Stimulated activated naive CD8-positive, alpha-beta T cell treated with anti-CD3 and anti-CD28 coated beads, Interleukin-15, amount 100 ng/mL, for 72 hours (primary cell): Measurements from ENCODE around the gene SKIC2.
A peak's percentile ranks its signal among the peaks of the same experiment; 100 is the strongest.
"Not testable (repeated sequence)": the region's sequence is repeated elsewhere in the genome, so short reads cannot be mapped to it uniquely, and the experiment has no call there.

Experiments used
- ATAC-seq: fragments of 150-1000 bp; cut with Tn5 transposase; 2 replicates; pipeline ENCODE4 v1.10.0; 2021; ENCODE audit warnings: mild to moderate bottlenecking, moderate library complexity
- DNase-seq, 2 donors: peaks; one replicate each; pipeline ENCODE4 v3.0.0; 2021 to 2022
- H3K27ac Mint-ChIP-seq, 2 donors: one replicate each; pipeline ENCODE4 v1.8.0; 2022; ENCODE audit warnings: mild to moderate bottlenecking in 2 of 2, mixed read lengths in 2 of 2, moderate library complexity in 2 of 2
- H3K27me3 Mint-ChIP-seq: one replicate; pipeline ENCODE4 v1.8.0; 2022; ENCODE audit warnings: mixed read lengths
- H3K4me1 Mint-ChIP-seq: one replicate; pipeline ENCODE4 v1.8.0; 2022; ENCODE audit warnings: mild to moderate bottlenecking, mixed read lengths
- H3K4me3 Mint-ChIP-seq, 2 donors: one replicate each; pipeline ENCODE4 v1.8.0; 2022; ENCODE audit warnings: mild to moderate bottlenecking in 2 of 2, mixed read lengths in 2 of 2, moderate library complexity in 1 of 2
- H3K9me3 Mint-ChIP-seq, 2 donors: one replicate each; pipeline ENCODE4 v1.8.0; 2022; ENCODE audit warnings: mixed read lengths in 2 of 2

SKIC2 gene

DNA sequence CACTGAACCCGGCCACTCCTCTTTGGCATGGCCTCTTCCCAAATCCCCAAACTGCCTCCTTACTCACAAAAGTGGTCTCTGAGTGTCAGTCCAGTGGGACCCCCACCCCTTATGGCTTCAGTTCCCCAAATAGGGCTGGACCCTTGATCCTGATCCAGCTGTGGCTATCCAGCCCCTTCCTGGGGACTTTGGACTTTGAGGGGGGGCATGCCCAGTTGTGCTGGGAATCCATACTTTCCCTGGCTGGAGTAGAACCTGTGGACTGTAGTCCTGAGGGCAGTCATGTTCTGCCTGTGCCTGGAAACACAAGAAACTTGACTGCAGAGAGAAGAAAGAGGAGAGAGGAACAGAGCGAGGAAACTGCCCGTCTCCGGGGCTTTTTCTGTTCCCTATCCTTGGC, 45.4 kb downstream of the SKIC2 start:
- not testable (repeated sequence) for ATAC-seq, H3K9me3 Mint-ChIP-seq, H3K4me3 Mint-ChIP-seq, H3K27ac Mint-ChIP-seq, H3K27me3 Mint-ChIP-seq, DNase-seq
- H3K4me1 Mint-ChIP-seq, result peaks cover 11% of the 10 kb centered on the region

DNA sequence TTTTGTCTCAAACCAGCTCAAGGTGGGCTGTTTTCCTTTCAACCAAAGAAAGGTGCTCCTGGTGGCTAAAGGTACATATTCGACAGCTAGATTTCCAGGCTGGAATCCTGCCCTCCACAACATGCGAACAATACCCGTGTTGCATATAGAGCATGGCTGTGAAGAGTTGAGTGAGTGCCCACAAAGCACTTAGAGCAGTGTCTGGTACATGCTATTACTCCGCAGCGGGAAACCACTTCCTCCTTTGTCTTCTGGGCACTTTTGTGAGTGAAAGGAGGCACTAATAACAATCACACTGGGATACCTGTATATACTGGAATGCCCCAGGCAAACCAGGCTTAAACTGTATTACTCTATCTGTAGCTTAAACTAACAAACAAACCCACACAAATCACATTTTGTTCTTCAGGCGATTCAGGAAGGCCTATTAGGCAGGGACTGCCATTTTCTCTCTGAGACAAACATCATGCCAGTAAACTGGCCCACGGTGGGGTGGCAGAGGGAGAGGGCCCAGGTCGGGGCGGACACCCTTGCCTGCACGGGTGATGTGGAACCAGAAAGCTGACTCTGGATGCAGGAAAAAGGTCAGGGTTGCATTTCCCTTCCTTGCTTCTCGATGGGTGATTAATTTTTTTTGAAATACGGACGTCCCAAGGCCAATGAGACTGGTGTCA, 46.0 kb downstream of the SKIC2 start:
- Mint-ChIP-seq H3K4me1 (peaks cover 11% of the 10 kb centered on the region), H3K27ac (peak overlapping the region in 1 of 2 donors; percentile 33)
- H3K9me3 Mint-ChIP-seq, H3K27me3 Mint-ChIP-seq, DNase-seq, H3K4me3 Mint-ChIP-seq: not testable (repeated sequence)
- peak; percentile 87 for ATAC-seq

DNA sequence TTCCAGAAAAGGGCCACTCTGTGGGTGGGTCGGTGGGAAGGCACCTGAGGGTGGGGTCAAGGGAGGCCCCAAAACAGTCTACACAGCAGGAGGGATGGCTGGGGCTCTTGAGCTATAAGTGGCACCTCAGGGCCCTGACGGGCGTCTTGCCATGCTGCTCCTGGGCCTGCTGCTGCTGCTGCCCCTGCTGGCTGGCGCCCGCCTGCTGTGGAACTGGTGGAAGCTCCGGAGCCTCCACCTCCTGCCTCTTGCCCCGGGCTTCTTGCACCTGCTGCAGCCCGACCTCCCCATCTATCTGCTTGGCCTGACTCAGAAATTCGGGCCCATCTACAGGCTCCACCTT, 46.5 kb downstream of the SKIC2 start:
- not testable (repeated sequence) for H3K27ac Mint-ChIP-seq, ATAC-seq, H3K27me3 Mint-ChIP-seq, DNase-seq, H3K4me3 Mint-ChIP-seq, H3K9me3 Mint-ChIP-seq
- peaks cover 11% of the 10 kb centered on the region for H3K4me1 Mint-ChIP-seq

DNA sequence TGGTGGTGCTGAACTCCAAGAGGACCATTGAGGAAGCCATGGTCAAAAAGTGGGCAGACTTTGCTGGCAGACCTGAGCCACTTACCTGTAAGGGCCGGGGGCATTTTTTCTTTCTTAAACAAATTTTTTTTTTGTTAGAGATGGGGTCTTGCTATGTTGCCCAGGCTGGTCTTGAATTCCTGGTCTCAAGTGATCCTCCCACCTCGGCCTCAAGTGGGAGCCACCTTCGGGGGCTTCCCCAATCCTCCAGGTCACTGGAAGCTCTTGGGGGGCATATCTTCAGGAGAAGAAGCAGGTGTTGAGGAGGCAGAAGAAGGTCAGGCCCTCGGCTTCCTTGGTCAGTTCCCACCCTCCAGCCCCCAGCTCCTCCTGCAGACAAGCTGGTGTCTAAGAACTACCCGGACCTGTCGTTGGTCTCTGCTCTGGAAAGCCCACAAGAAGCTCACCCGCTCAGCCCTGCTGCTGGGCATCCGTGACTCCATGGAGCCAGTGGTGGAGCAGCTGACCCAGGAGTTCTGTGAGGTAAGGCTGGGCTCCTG, 47.1 kb downstream of the SKIC2 start:
- DNase-seq, H3K27me3 Mint-ChIP-seq, H3K27ac Mint-ChIP-seq, H3K9me3 Mint-ChIP-seq, H3K4me3 Mint-ChIP-seq, ATAC-seq: not testable (repeated sequence)
- peaks cover 11% of the 10 kb centered on the region for H3K4me1 Mint-ChIP-seq

DNA sequence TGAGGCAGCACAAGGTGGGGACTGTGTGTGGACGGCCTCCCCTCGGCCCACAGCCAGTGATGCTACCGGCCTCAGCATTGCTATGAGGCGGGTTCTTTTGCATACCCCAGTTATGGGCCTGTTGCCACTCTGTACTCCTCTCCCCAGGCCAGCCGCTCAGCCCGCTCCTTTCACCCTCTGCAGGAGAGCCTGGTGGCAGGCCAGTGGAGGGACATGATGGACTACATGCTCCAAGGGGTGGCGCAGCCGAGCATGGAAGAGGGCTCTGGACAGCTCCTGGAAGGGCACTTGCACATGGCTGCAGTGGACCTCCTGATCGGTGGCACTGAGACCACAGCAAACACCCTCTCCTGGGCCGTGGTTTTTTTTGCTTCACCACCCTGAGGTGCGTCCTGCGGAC, 48.1 kb downstream of the SKIC2 start:
- H3K9me3 Mint-ChIP-seq, ATAC-seq, DNase-seq, H3K27me3 Mint-ChIP-seq, H3K27ac Mint-ChIP-seq, H3K4me3 Mint-ChIP-seq: not testable (repeated sequence)
- H3K4me1 Mint-ChIP-seq, result peaks cover 11% of the 10 kb centered on the region

DNA sequence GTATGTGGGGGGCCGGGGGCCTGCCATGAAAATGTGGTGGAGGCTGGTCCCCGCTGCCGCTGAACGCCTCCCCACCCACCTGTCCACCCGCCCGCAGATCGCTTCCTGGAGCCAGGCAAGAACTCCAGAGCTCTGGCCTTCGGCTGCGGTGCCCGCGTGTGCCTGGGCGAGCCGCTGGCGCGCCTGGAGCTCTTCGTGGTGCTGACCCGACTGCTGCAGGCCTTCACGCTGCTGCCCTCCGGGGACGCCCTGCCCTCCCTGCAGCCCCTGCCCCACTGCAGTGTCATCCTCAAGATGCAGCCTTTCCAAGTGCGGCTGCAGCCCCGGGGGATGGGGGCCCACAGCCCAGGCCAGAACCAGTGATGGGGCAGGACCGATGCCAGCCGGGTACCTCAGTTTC, 49.1 kb downstream of the SKIC2 start:
- not testable (repeated sequence) for H3K27me3 Mint-ChIP-seq, H3K4me3 Mint-ChIP-seq, H3K27ac Mint-ChIP-seq, ATAC-seq, DNase-seq, H3K9me3 Mint-ChIP-seq
- H3K4me1 Mint-ChIP-seq, result peaks cover 11% of the 10 kb centered on the region

DNA sequence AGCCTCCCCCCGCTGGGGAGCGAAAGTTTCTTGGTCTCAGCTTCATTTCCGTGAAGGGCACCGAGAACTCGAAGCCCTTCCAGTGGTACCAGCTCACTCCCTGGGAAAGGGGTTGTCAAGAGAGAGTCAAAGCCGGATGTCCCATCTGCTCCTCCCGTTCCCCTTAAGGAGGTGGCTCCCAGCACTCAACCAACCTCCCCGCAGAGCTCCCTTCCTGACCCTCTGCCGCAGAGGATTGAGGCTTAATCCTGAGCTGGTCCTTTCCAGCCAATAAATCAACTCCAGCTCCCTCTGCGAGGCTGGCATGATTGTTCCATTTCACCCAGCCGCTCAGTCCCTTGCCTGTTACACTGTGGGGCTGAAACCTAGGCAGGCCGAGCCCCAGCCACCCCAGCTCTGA, 49.6 kb downstream of the SKIC2 start:
- ATAC-seq, H3K27me3 Mint-ChIP-seq, DNase-seq, H3K27ac Mint-ChIP-seq, H3K9me3 Mint-ChIP-seq, H3K4me3 Mint-ChIP-seq: not testable (repeated sequence)
- H3K4me1 Mint-ChIP-seq, result peaks cover 11% of the 10 kb centered on the region

DNA sequence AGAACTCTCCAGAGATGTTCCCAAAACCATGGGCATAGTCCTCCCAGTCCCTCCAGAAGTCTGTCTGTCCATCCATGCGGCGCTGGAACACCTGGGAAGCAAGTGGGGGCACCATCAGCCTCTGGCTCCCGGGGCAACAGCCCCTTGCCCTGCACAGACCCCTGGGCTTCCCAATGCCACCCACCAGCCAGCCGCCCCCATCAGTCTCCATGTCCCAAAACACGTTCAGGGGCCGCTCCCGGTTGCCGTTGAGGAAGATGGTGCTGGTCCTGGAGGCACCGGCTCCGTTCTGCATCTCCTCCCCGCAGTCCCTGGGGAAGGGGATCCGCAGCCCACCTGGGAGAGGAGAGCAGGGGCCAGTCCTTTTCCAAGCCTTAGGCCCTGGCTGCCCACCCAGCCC, 50.6 kb downstream of the SKIC2 start:
- H3K27ac Mint-ChIP-seq, ATAC-seq, H3K27me3 Mint-ChIP-seq, H3K4me1 Mint-ChIP-seq, DNase-seq, H3K4me3 Mint-ChIP-seq, H3K9me3 Mint-ChIP-seq: not testable (repeated sequence)

DNA sequence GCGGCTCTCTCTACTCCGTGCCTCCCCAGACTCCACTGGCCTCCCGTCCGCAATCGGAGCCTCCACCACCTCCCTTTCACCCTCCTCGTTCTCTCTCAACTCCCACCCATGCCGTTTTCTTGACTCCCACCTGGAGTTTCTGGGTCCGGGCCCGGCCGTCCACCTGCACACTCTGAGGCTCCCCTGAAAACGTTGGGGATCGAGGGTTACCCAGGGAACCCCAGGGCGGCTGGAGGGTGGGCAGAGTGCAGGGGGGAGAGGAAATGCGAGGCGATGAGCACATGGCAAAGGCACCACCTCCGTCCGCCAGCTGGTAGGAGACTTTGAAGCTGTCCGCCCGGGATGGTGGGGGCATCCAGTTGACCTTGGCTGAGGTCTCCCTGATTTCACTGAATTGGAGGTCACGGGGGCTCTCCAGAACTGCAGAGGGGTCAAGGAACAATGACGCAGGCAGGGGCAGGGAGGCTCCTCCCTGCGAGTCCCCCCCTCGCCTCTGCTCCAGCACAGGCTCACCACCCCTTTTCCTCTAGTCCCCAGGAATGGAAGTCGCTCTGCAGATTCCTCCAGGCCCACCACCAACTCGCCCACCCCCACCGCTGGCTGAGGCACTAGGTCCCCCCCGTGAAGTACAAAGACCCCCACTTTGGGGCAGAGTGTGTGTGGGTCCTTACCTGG, 52.0 kb downstream of the SKIC2 start:
- not testable (repeated sequence) for ATAC-seq, H3K27me3 Mint-ChIP-seq, H3K4me1 Mint-ChIP-seq, H3K27ac Mint-ChIP-seq, H3K9me3 Mint-ChIP-seq, DNase-seq, H3K4me3 Mint-ChIP-seq

DNA sequence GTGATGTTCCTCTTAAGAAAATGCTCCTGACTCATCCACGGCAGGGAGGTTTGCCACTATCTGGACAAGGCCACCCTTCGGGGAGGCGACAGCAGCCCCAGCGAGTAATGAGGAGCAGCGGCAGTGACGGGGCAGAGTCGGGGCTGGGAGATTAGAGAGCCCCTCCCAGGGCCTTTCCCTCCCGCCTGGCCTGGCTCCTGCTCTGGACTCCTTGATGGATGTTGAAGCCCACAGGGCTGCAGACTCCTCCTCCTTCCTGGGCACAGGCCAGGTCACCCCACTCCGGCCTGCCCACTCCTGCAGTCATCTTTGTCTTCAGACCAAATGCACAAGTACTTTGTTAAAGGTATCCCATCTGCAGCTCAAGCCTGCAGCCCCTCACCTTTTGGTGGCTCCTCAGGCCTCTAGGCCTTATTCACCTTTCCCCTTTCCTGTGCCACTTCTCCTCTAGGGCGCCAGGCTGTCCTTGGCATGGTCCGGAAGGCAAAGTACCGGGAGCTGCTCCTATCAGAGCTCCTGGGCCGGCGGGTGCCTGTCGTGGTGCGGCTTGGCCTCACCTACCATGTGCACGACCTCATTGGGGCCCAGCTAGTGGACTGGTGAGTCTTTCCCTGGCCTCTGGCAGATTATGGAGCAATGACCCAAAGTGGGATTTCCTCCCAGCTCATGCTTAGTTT, 54.1 kb downstream of the SKIC2 start:
- not testable (repeated sequence) for H3K27me3 Mint-ChIP-seq, H3K9me3 Mint-ChIP-seq, H3K27ac Mint-ChIP-seq, H3K4me3 Mint-ChIP-seq, DNase-seq, H3K4me1 Mint-ChIP-seq, ATAC-seq

DNA sequence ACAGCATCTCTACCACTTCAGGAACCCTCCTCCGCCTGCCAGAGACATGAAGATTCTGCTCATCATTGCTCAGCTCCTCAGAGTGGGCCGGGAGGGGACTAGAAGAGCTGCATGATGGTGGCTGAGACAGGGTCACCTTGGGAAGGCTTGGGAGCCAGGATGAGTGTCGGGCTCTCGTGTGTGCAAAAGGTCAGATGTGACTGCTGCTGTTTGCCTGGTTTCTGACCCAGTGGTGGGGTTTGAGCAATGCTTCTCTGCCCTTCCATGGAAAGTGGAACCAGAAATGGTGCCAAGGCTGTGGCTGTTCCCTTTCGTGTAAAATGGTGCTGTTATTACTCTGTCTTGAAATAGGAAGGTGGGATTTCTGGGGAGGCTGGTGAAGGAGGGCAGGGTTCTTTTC, 54.8 kb downstream of the SKIC2 start:
- not testable (repeated sequence) for H3K4me1 Mint-ChIP-seq, H3K4me3 Mint-ChIP-seq, H3K27me3 Mint-ChIP-seq, H3K9me3 Mint-ChIP-seq, ATAC-seq, H3K27ac Mint-ChIP-seq, DNase-seq

DNA sequence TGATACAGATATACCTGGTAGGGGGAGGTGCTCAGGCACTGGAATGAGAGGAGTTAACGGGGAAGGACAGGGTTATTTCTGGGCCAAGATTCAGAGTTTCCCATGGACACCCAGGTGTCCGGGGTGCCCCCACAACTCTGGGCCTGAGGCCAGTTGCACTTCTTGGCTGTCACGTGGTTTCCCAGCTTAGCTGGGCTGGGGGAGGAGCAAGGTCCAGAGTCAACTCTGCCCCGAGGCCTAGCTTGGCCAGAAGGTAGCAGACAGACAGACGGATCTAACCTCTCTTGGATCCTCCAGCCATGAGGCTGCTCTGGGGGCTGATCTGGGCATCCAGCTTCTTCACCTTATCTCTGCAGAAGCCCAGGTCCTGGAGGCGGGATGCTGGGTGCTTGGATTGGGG, 55.6 kb downstream of the SKIC2 start, which contains the start of gene C4B:
C4B (plus strand) TSS at position 249 of the 400 bp plus-strand sequence; CDS start at position 300, 51 bp downstream.
- not testable (repeated sequence) for H3K4me1 Mint-ChIP-seq, DNase-seq, H3K4me3 Mint-ChIP-seq, H3K9me3 Mint-ChIP-seq, H3K27ac Mint-ChIP-seq, ATAC-seq, H3K27me3 Mint-ChIP-seq
